ENCODE results near the gene CCDC78. TPM values are rescaled to one million over a fixed set of nuclear protein-coding genes. Genes with fewer than 3 reads are reported as not detected.
"Not testable (repeated sequence)": the region's sequence is repeated elsewhere in the genome, so short reads cannot be mapped to it uniquely, and the experiment has no call there.

The CCDC78 gene
- total RNA-seq, 1 donor from 2014 or later: 0.78 TPM

GRCh38 chr16:749010-749409 lies 22.8 kb upstream of the CCDC78 start:
- H3K9me3 ChIP-seq: no peaks in the 10 kb centered on the region
- H3K4me3 ChIP-seq: no peak overlapping the region
- no peaks in the 10 kb centered on the region for H3K4me1 ChIP-seq
- no peak overlapping the region for H3K27ac ChIP-seq
- peaks cover 3% of the 10 kb centered on the region for H3K27me3 ChIP-seq
- ATAC-seq (no peak), DNase-seq (no peak)
- no peaks in the 10 kb centered on the region for H3K36me3 ChIP-seq
- intact Hi-C loops (cut with DNase I): no loop called here
- no peak for TF ChIP-seq CTCF (IDR thresholded peaks at IDR 0.05)

GRCh38 chr16:747978-748746 lies 21.9 kb upstream of the CCDC78 start:
- intact Hi-C loops (cut with DNase I): no loop called here
- no peak overlapping the region for H3K4me3 ChIP-seq
- H3K4me1 ChIP-seq: no peaks in the 10 kb centered on the region
- no peak for TF ChIP-seq CTCF (IDR thresholded peaks at IDR 0.05)
- no peak for DNase-seq
- no peaks in the 10 kb centered on the region for H3K36me3 ChIP-seq
- H3K27me3 ChIP-seq: peaks cover 3% of the 10 kb centered on the region
- H3K27ac ChIP-seq: no peak overlapping the region
- ATAC-seq: no peak
- no peaks in the 10 kb centered on the region for H3K9me3 ChIP-seq

GRCh38 chr16:746637-747036 lies 20.4 kb upstream of the CCDC78 start:
- H3K36me3 ChIP-seq: no peaks in the 10 kb centered on the region
- no peak overlapping the region for H3K4me3 ChIP-seq
- no peaks in the 10 kb centered on the region for H3K4me1 ChIP-seq
- H3K27ac ChIP-seq: no peak overlapping the region
- no peak for ATAC-seq
- no peak for DNase-seq
- intact Hi-C loops (cut with DNase I): no loop called here
- H3K27me3 ChIP-seq: peaks cover 3% of the 10 kb centered on the region
- no peak for TF ChIP-seq CTCF (IDR thresholded peaks at IDR 0.05)
- H3K9me3 ChIP-seq: no peaks in the 10 kb centered on the region

DNA sequence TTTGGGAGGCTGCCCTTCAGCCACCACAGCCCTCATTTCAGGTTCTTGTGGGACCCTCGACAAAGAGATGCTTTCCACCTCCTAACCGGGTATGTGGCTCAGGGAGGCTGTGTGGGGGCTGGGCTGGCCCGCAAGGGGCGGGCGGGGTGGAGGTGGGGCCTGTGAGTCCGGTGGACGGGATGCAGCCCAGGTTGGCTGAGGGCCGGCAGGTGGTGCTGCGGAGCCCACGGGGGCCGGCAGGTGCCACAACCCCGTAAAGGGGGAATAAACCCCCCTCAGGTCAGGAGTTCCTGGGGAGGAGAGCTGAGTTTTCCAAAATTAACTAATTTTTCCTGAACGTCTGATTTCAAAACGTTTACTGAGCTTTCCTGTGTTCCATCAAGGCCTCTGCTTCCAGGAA lies 19.5 kb upstream of the CCDC78 start:
- ATAC-seq (peak; percentile 37), DNase-seq (peak; percentile 73)
- Histone ChIP-seq H3K9me3 (no peaks in the 10 kb centered on the region), H3K36me3 (no peaks in the 10 kb centered on the region), H3K4me1 (peaks cover 4% of the 10 kb centered on the region), H3K4me3 (no peak overlapping the region), H3K27me3 (peaks cover 3% of the 10 kb centered on the region), H3K27ac (no peak overlapping the region)
- peak; percentile 35 for TF ChIP-seq CTCF (IDR thresholded peaks at IDR 0.05)
- intact Hi-C loops (cut with DNase I): no loop called here

- Histone ChIP-seq H3K27me3 (peaks cover 3% of the 10 kb centered on the region), H3K36me3 (no peaks in the 10 kb centered on the region), H3K27ac (no peak overlapping the region), H3K4me3 (no peak overlapping the region), H3K9me3 (no peaks in the 10 kb centered on the region), H3K4me1 (peaks cover 16% of the 10 kb centered on the region)
- no peak for ATAC-seq
- DNase-seq: no peak
- TF ChIP-seq CTCF (IDR thresholded peaks at IDR 0.05): no peak
- intact Hi-C loops (cut with DNase I): no loop called here
Observed at GRCh38 chr16:743794-744500, 17.7 kb upstream of the CCDC78 start.

DNA sequence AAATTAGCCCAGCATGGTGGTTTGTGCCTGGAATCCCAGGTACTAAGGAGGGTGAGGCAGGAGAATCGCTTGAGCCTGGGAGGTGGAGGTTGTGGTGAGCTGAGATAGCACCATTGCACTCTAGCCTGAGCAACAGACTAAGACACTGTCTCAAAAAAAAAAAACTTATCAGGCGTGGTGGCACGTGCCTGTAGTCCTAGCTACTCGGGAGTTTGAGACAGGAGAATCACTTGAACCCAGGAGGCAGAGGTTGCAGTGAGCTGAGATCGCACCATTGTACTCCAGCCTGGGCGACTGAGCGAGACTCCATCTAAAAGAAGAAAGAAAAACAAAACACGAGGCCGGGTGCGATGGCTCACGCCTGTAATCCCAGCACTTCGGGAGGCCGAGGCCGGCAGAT lies 16.7 kb upstream of the CCDC78 start:
- H3K9me3 ChIP-seq; H3K27ac ChIP-seq; intact Hi-C loops (cut with DNase I); H3K4me3 ChIP-seq; H3K27me3 ChIP-seq; DNase-seq; ATAC-seq; H3K36me3 ChIP-seq: not testable (repeated sequence)
- H3K4me1 ChIP-seq: peaks cover 16% of the 10 kb centered on the region

Data from upper lobe of right lung (tissue), 1 donor.